ENCODE data around the gene DPEP2NB. TPM values are rescaled to one million over a fixed set of nuclear protein-coding genes. Genes with fewer than 3 reads are reported as not detected.
A peak's percentile ranks its signal among the peaks of the same experiment; 100 is the strongest.
"Not testable (repeated sequence)": the region's sequence is repeated elsewhere in the genome, so short reads cannot be mapped to it uniquely, and the experiment has no call there.

The DPEP2NB gene
- total RNA-seq, 2 experiments from 2014 or later, result not detected

GRCh38 chr16:67975321-67976105, 40.2 kb downstream of the DPEP2NB start:
- H3K9me3 Mint-ChIP-seq, result no peaks in the 10 kb centered on the region
- H3K27ac Mint-ChIP-seq, result no peak overlapping the region
- H3K27me3 Mint-ChIP-seq, result peaks cover 5% of the 10 kb centered on the region
- H3K4me3 Mint-ChIP-seq, result no peak overlapping the region
- POLR2A ChIA-PET, result interaction anchor here (0.9 kb wide), 1 partner anchor 8 kb away, joined by 3 read pairs; no protein-coding TSS in a partner anchor
- peaks cover 1% of the 10 kb centered on the region for H3K4me1 Mint-ChIP-seq
- no peak for DNase-seq
- no peaks in the 10 kb centered on the region for H3K36me3 Mint-ChIP-seq
- ATAC-seq (ENCODE audit: low read depth), result no peak

- peaks cover 11% of the 10 kb centered on the region for H3K4me1 Mint-ChIP-seq
- H3K4me3 Mint-ChIP-seq; H3K27ac Mint-ChIP-seq; ATAC-seq (ENCODE audit: low read depth); H3K27me3 Mint-ChIP-seq; H3K9me3 Mint-ChIP-seq; H3K36me3 Mint-ChIP-seq; DNase-seq: not testable (repeated sequence)
- POLR2A ChIA-PET, result interaction anchor here (1.0 kb wide), 1 partner anchor 11 kb away, joined by 3 read pairs; no protein-coding TSS in a partner anchor
Observed at GRCh38 chr16:67972285-67972684, 43.4 kb downstream of the DPEP2NB start.

- no peak overlapping the region for H3K4me3 Mint-ChIP-seq
- no peaks in the 10 kb centered on the region for H3K36me3 Mint-ChIP-seq
- POLR2A ChIA-PET, result interaction anchor here (1.0 to 4.0 kb wide), 3 partner anchors 12 to 35 kb away, joined by 3 to 27 read pairs (median 4); partner anchors contain the start of gene PSMB10
- DNase-seq, result no peak
- no peaks in the 10 kb centered on the region for H3K9me3 Mint-ChIP-seq
- ATAC-seq (ENCODE audit: low read depth), result no peak
- peaks cover 20% of the 10 kb centered on the region for H3K4me1 Mint-ChIP-seq
- no peak overlapping the region for H3K27ac Mint-ChIP-seq
- H3K27me3 Mint-ChIP-seq, result no peaks in the 10 kb centered on the region
Observed at GRCh38 chr16:67971111-67971510, 44.6 kb downstream of the DPEP2NB start.

GRCh38 chr16:67969254-67970039, 46.3 kb downstream of the DPEP2NB start:
- POLR2A ChIA-PET, result interaction anchor here (0.6 to 4.0 kb wide), 9 partner anchors 12 to 300 kb away, joined by 3 to 27 read pairs (median 4); partner anchors contain the start of gene PSMB10
- no peak for DNase-seq

GRCh38 chr16:67968400-67969253, 47.1 kb downstream of the DPEP2NB start, which contains the start of gene SLC12A4:
Gene SLC12A4 (minus strand): TSS chr16:67968637. CDS start chr16:67968553, 84 bp downstream.
- POLR2A ChIA-PET, result interaction anchor here (0.6 to 4.0 kb wide), 13 partner anchors 13 to 301 kb away, joined by 3 to 27 read pairs (median 3); partner anchors contain the start of gene PSMB10
- Mint-ChIP-seq H3K4me1 (peaks cover 22% of the 10 kb centered on the region), H3K4me3 (peak within 1 kb of the TSS; percentile 100), H3K9me3 (no peaks in the 10 kb centered on the region), H3K27ac (peak within 1 kb of the TSS; percentile 99), H3K36me3 (peaks cover 1% of the 10 kb centered on the region), H3K27me3 (no peaks in the 10 kb centered on the region)
- DNase-seq, result peak; percentile 96
- peak; percentile 91 for ATAC-seq (ENCODE audit: low read depth)

More at GRCh38 chr16:67969254-67970039, 46.3 kb downstream of the DPEP2NB start:
- peaks cover 22% of the 10 kb centered on the region for H3K4me1 Mint-ChIP-seq
- H3K9me3 Mint-ChIP-seq, result no peaks in the 10 kb centered on the region
- no peak for ATAC-seq (ENCODE audit: low read depth)
- H3K27me3 Mint-ChIP-seq, result no peaks in the 10 kb centered on the region
- peak overlapping the region; percentile 99 for H3K27ac Mint-ChIP-seq
- H3K36me3 Mint-ChIP-seq, result no peaks in the 10 kb centered on the region
- H3K4me3 Mint-ChIP-seq, result peak overlapping the region; percentile 96

GRCh38 chr16:67967958-67968399, 47.7 kb downstream of the DPEP2NB start:
- DNase-seq (peak; percentile 65), ATAC-seq (ENCODE audit: low read depth) (peak; percentile 7)
- Mint-ChIP-seq H3K36me3 (peaks cover 3% of the 10 kb centered on the region), H3K27ac (peak overlapping the region; percentile 98), H3K4me3 (peak overlapping the region; percentile 100), H3K27me3 (no peaks in the 10 kb centered on the region), H3K9me3 (no peaks in the 10 kb centered on the region), H3K4me1 (peaks cover 22% of the 10 kb centered on the region)
- POLR2A ChIA-PET, result interaction anchor here (0.6 to 4.0 kb wide), 9 partner anchors 16 to 127 kb away, joined by 3 to 27 read pairs (median 3); partner anchors contain the start of gene PSMB10

- Mint-ChIP-seq H3K27ac (peak overlapping the region; percentile 98), H3K4me1 (peaks cover 22% of the 10 kb centered on the region), H3K4me3 (peak overlapping the region; percentile 100), H3K27me3 (no peaks in the 10 kb centered on the region), H3K9me3 (no peaks in the 10 kb centered on the region), H3K36me3 (peaks cover 5% of the 10 kb centered on the region)
- peak; percentile 52 for DNase-seq
- ATAC-seq (ENCODE audit: low read depth), result peak; percentile 16
- POLR2A ChIA-PET, result interaction anchor here (0.6 to 4.0 kb wide), 10 partner anchors 16 to 126 kb away, joined by 3 to 27 read pairs (median 3); partner anchors contain the start of genes DPEP2 and PSMB10
Observed at GRCh38 chr16:67967183-67967957, 48.3 kb downstream of the DPEP2NB start.

- no peaks in the 10 kb centered on the region for H3K27me3 Mint-ChIP-seq
- H3K9me3 Mint-ChIP-seq, result no peaks in the 10 kb centered on the region
- H3K4me3 Mint-ChIP-seq, result peak overlapping the region; percentile 100
- peak overlapping the region; percentile 98 for H3K27ac Mint-ChIP-seq
- no peak for ATAC-seq (ENCODE audit: low read depth)
- peaks cover 5% of the 10 kb centered on the region for H3K36me3 Mint-ChIP-seq
- POLR2A ChIA-PET, result interaction anchor here (0.6 to 1.6 kb wide), 5 partner anchors 30 to 119 kb away, joined by 3 to 6 read pairs (median 3); partner anchors contain the start of genes DPEP2 and PSMB10
- no peak for DNase-seq
- peaks cover 22% of the 10 kb centered on the region for H3K4me1 Mint-ChIP-seq
Observed at GRCh38 chr16:67966549-67967182, 49.0 kb downstream of the DPEP2NB start.

GRCh38 chr16:67965668-67966548, 49.8 kb downstream of the DPEP2NB start:
- no peaks in the 10 kb centered on the region for H3K27me3 Mint-ChIP-seq
- POLR2A ChIA-PET, result interaction anchor here (1.2 to 1.6 kb wide), 2 partner anchors 29 to 33 kb away, joined by 3 to 6 read pairs; partner anchors contain the start of genes DPEP2 and PSMB10
- no peak overlapping the region for H3K27ac Mint-ChIP-seq
- H3K9me3 Mint-ChIP-seq, result no peaks in the 10 kb centered on the region
- no peak for DNase-seq
- ATAC-seq (ENCODE audit: low read depth), result no peak
- H3K36me3 Mint-ChIP-seq, result peaks cover 5% of the 10 kb centered on the region
- H3K4me1 Mint-ChIP-seq, result peaks cover 22% of the 10 kb centered on the region
- H3K4me3 Mint-ChIP-seq, result no peak overlapping the region

GRCh38 chr16:67964477-67965131, 51.1 kb downstream of the DPEP2NB start:
- H3K4me1 Mint-ChIP-seq, result peaks cover 19% of the 10 kb centered on the region
- ATAC-seq (ENCODE audit: low read depth) (no peak), DNase-seq (no peak)
- peaks cover 7% of the 10 kb centered on the region for H3K36me3 Mint-ChIP-seq
- POLR2A ChIA-PET, result interaction anchor here (0.7 kb wide), 1 partner anchor 29 kb away, joined by 4 read pairs; no protein-coding TSS in a partner anchor
- no peaks in the 10 kb centered on the region for H3K9me3 Mint-ChIP-seq
- H3K27ac Mint-ChIP-seq, result no peak overlapping the region
- no peak overlapping the region for H3K4me3 Mint-ChIP-seq
- no peaks in the 10 kb centered on the region for H3K27me3 Mint-ChIP-seq
